Body of pancreas (tissue), 4 donors: ENCODE data around the gene SRSF7.

Experiments used
- CTCF ChIP-seq, 7 experiments: fragments of 450-650 bp in 4 of 7; fragments of 200-600 bp in 3 of 7; sonication (generic) in 3 of 7; IDR thresholded peaks; one replicate each; pipeline ENCODE4 v1.5.1; 2016 to 2019; ENCODE audit warnings: antibody characterized with exemption in 7 of 7
- POLR2A ChIP-seq, 3 donors: fragments of 450-650 bp; IDR thresholded peaks; one replicate each; pipeline ENCODE4 v1.6.1; 2016; ENCODE audit warnings: antibody characterized with exemption in 3 of 3, mild to moderate bottlenecking in 2 of 3

GRCh38 chr2:38789691-38790090 is 38.5 kb upstream of the SRSF7 start:
- TF ChIP-seq CTCF (IDR thresholded peaks at IDR 0.05) (no peak), POLR2A (IDR thresholded peaks at IDR 0.05) (no peak)
